Heart left ventricle (tissue), 16 donors: ENCODE results near the gene GRIK5. TPM values are rescaled to one million over a fixed set of nuclear protein-coding genes. Genes with fewer than 3 reads are reported as not detected.

ENCODE experiments used
- ATAC-seq, 4 donors: fragments of 200-7000 bp; cut with Tn5 transposase; one replicate each; pipeline ENCODE4 v1.9.1; 2020 to 2022; ENCODE audit warnings: moderate library complexity in 4 of 4, mild to moderate bottlenecking in 3 of 4, moderate number of reproducible peaks in 1 of 4
- DNase-seq, 5 donors: peaks; one replicate each; pipeline ENCODE4 v3.0.0-alpha.2; 2020
- H3K27ac ChIP-seq, 12 donors: fragments of 200-600 bp; sonication (generic) in 4 of 12; one replicate each; pipeline versions ENCODE4 v1.5.0 to v1.8.0; 2016 to 2022; ENCODE audit warnings: mild to moderate bottlenecking in 2 of 12
- H3K27me3 ChIP-seq, 9 donors: fragments of 200-600 bp; sonication (generic) in 2 of 9; one replicate each; pipeline versions ENCODE4 v1.5.1 to v1.8.0; 2016 to 2022; ENCODE audit warnings: mild to moderate bottlenecking in 3 of 9
- H3K36me3 ChIP-seq, 9 donors: fragments of 200-600 bp; sonication (generic) in 2 of 9; one replicate each; pipeline versions ENCODE4 v1.5.0 to v1.8.0; 2018 to 2022; ENCODE audit warnings: mild to moderate bottlenecking in 2 of 9
- H3K4me1 ChIP-seq, 12 donors: fragments of 200-600 bp; sonication (generic) in 4 of 12; one replicate each; pipeline versions ENCODE4 v1.5.0 to v1.8.0; 2016 to 2022; ENCODE audit warnings: mild to moderate bottlenecking in 3 of 12
- H3K4me3 ChIP-seq, 12 donors: fragments of 200-600 bp; sonication (generic) in 4 of 12; one replicate each; pipeline versions ENCODE4 v1.5.0 to v1.8.0; 2017 to 2022; ENCODE audit warnings: mild to moderate bottlenecking in 9 of 12, moderate library complexity in 4 of 12
- H3K9me3 ChIP-seq, 12 donors: fragments of 200-600 bp; sonication (generic) in 4 of 12; one replicate each; pipeline versions ENCODE4 v1.5.0 to v1.8.0; 2016 to 2022; ENCODE audit warnings: mild to moderate bottlenecking in 1 of 12
- CTCF ChIP-seq, 12 donors: fragments of 200-600 bp; sonication (generic) in 4 of 12; IDR thresholded peaks; one replicate each; pipeline versions ENCODE4 v1.5.0 to v1.8.0; 2018 to 2022; ENCODE audit warnings: antibody characterized with exemption in 12 of 12, mild to moderate bottlenecking in 5 of 12
- POLR2A ChIP-seq, 2 donors: fragments of 450-650 bp; IDR thresholded peaks; one replicate each; pipeline ENCODE4 v1.6.1; 2017; ENCODE audit warnings: antibody characterized with exemption in 2 of 2, mild to moderate bottlenecking in 2 of 2, moderate library complexity in 2 of 2
- WGBS, 4 donors: extraction: QIAGEN DNeasy Blood & Tissue Kit in 2 of 4; methylation state at CpG; one replicate each; pipeline versions ENCODE4 v1.1.5 to v1.1.7; 2013 to 2018; 5-methylcytosine and 5-hydroxymethylcytosine counted together
- intact Hi-C, 10 donors: fragments of 100-400 bp; cut with DNase I; formaldehyde crosslinking; loops; one replicate each; pipeline versions ENCODE4 v1.11.1 to v1.14.2; 2022
- polyA plus RNA-seq, 2 donors: library from polyadenylated mRNA; stranded (reverse); fragments of 200-250 nt; gene quantifications; one replicate each; pipeline ENCODE4 v1.2.3, GENCODE V29; 2013
- total RNA-seq, 9 donors: library from RNA; depleted of rRNA in 2 of 9; stranded (reverse); fragments of >200 nt in 2 of 9; fragmentation: NEBNext Ultra II Directional in 3 of 9; extraction: Animal tissue kit (Norgen Biotek cat#: 25700) in 3 of 9; gene quantifications; one replicate each; pipeline versions ENCODE4 v1.1.0 to v1.2.4, GENCODE V29; 2016 to 2023
- donor health status: ischemic (EF 13 %, LVEDD 7.1; RV severe dilation, severe dysfunction).
- donor health status: healthy with polysubstance abuse.
- donor health status: DM: no; HTN: yes; CAD: no.
- donor health status: DM: no; HTN: no; CAD: no.
- donor health status: ischemic (EF 25% LVEDD 6.9; RV normal size, moderate dysfunction).
- donor health status: ischemic (EF 25% LVEDD 5.7; RV mildly dilated, moderate dysfunction).
- donor health status: healthy.
- donor health status: DM: yes; HTN: yes; CAD: no.
- donor health status: ischemic (EF 35%, LVEDD 5.7; RV mildly dilated, moderate dysfunction).
- donor health status: nonischemic (EF 11% LVEDD 7.7; RV severe dilation, severe dysfunction).
- donor health status: DM: yes; HTN: yes; CAD: no.
- donor health status: PGD.
- donor health status: ischemic (EF 29% LVEDD 5.4; RV normal size, mild dysfunction).
- donor health status: nonischemic (EF 23%, LVEDD 6.1; RV moderate dilation, normal function).

GRIK5 gene
- total and polyA plus RNA-seq, 11 donors: 0.28 to 9.0 (median 2.5) TPM

- ATAC-seq (no peak), DNase-seq (no peak)
- intact Hi-C loops: no loop called here
- Histone ChIP-seq H3K4me3 (no peak overlapping the region), H3K4me1 (no peaks in the 10 kb centered on the region), H3K9me3 (no peaks in the 10 kb centered on the region), H3K27me3 (no peaks in the 10 kb centered on the region), H3K27ac (no peak overlapping the region), H3K36me3 (no peaks in the 10 kb centered on the region)
- WGBS, 4 donors: 83 to 95% (median 89%) methylated on average over 11 to 13 of the region's 13 CpGs
- no peak for TF ChIP-seq CTCF (IDR thresholded peaks at IDR 0.05)
- TF ChIP-seq POLR2A (IDR thresholded peaks at IDR 0.05): no peak
These were observed 10.8 kb downstream of the GRIK5 start for GRCh38 chr19:42059196-42059595.

- no peak overlapping the region for H3K27ac ChIP-seq
- no peaks in the 10 kb centered on the region for H3K9me3 ChIP-seq
- H3K4me3 ChIP-seq: no peak overlapping the region
- no peak for TF ChIP-seq CTCF (IDR thresholded peaks at IDR 0.05)
- TF ChIP-seq POLR2A (IDR thresholded peaks at IDR 0.05): no peak
- H3K36me3 ChIP-seq: no peaks in the 10 kb centered on the region
- 57 to 78% (median 66%) methylated on average over 7 of the region's 7 CpGs for WGBS, 4 donors
- H3K27me3 ChIP-seq: no peaks in the 10 kb centered on the region
- DNase-seq: no peak
- peaks cover 0 to 1% (median 0%) of the 10 kb centered on the region in 12 donors for H3K4me1 ChIP-seq
- no peak for ATAC-seq
- intact Hi-C loops: no loop called here
These were observed 12.2 kb downstream of the GRIK5 start for GRCh38 chr19:42057846-42058245.

- 76 to 86% (median 78%) methylated on average over 18 of the region's 18 CpGs for WGBS, 4 donors
- Histone ChIP-seq H3K27ac (no peak overlapping the region), H3K27me3 (no peaks in the 10 kb centered on the region), H3K9me3 (no peaks in the 10 kb centered on the region), H3K36me3 (no peaks in the 10 kb centered on the region), H3K4me1 (peaks cover 0 to 10% (median 0%) of the 10 kb centered on the region in 12 donors), H3K4me3 (no peak overlapping the region)
- TF ChIP-seq CTCF (IDR thresholded peaks at IDR 0.05) (no peak), POLR2A (IDR thresholded peaks at IDR 0.05) (no peak)
- intact Hi-C loops: no loop called here
- DNase-seq: no peak
- ATAC-seq: no peak
These were observed 15.8 kb downstream of the GRIK5 start for GRCh38 chr19:42054205-42054604.

- Histone ChIP-seq H3K27me3 (no peaks in the 10 kb centered on the region), H3K4me1 (peaks cover 0 to 10% (median 0%) of the 10 kb centered on the region in 12 donors), H3K36me3 (no peaks in the 10 kb centered on the region), H3K4me3 (no peak overlapping the region), H3K9me3 (no peaks in the 10 kb centered on the region), H3K27ac (no peak overlapping the region)
- intact Hi-C loops: no loop called here
- DNase-seq (no peak), ATAC-seq (no peak)
- WGBS, 4 donors: 88 to 92% (median 89%) methylated on average over 16 to 17 of the region's 17 CpGs
- no peak for TF ChIP-seq CTCF (IDR thresholded peaks at IDR 0.05)
- no peak for TF ChIP-seq POLR2A (IDR thresholded peaks at IDR 0.05)
These were observed 16.7 kb downstream of the GRIK5 start for GRCh38 chr19:42053037-42053935.
